WTC11 (cell line): ENCODE results near the gene GPR162. TPM values are rescaled to one million over a fixed set of nuclear protein-coding genes. Genes with fewer than 3 reads are reported as not detected.
"Not testable (repeated sequence)": the region's sequence is repeated elsewhere in the genome, so short reads cannot be mapped to it uniquely, and the experiment has no call there.

Experiments used
- ATAC-seq: fragments of 200-7000 bp; cut with Tn5 transposase; 2 replicates; pipeline ENCODE4 v1.10.0; 2021; ENCODE audit warnings: mild to moderate bottlenecking, moderate library complexity
- CTCF ChIA-PET: fragments of 300-600 bp; sonication (Branson Sonifier 250); formaldehyde crosslinking; loops from one replicate; lab custom pipeline; 2021; ENCODE audit warnings: antibody characterized with exemption; lab: Charles Lee
- POLR2A ChIA-PET: fragments of 350-600 bp; sonication (Branson Sonifier 250); formaldehyde crosslinking; loops from one replicate; lab custom pipeline; 2021; ENCODE audit warnings: antibody characterized with exemption; lab: Charles Lee
- DNase-seq: peaks from one replicate; pipeline ENCODE4 v3.0.0; 2021; ENCODE audit warnings: low spot score
- H3K27ac Mint-ChIP-seq: 2 replicates; pipeline ENCODE4 v1.8.0; 2021; ENCODE audit warnings: mixed read lengths
- H3K27me3 Mint-ChIP-seq: 2 replicates; pipeline ENCODE4 v1.8.0; 2021; ENCODE audit warnings: low read depth, mild to moderate bottlenecking, moderate library complexity, mixed read lengths
- H3K36me3 Mint-ChIP-seq: 2 replicates; pipeline ENCODE4 v1.8.0; 2021; ENCODE audit warnings: mixed read lengths
- H3K4me1 Mint-ChIP-seq: 2 replicates; pipeline ENCODE4 v1.8.0; 2022; ENCODE audit warnings: mixed read lengths
- H3K4me3 Mint-ChIP-seq: 2 replicates; pipeline ENCODE4 v1.8.0; 2021; ENCODE audit warnings: mild to moderate bottlenecking, moderate library complexity, mixed read lengths
- H3K9me3 Mint-ChIP-seq: 2 replicates; pipeline ENCODE4 v1.8.0; 2021; ENCODE audit warnings: mixed read lengths
- EMX1 ChIP-seq: fragments of 250-450 bp; sonication (Bioruptor Pico); IDR thresholded peaks from 2 replicates; pipeline ENCODE4 v1.8.0; 2021; ENCODE audit warnings: mild to moderate bottlenecking
- NFYB ChIP-seq: sonication (generic); formaldehyde crosslinking; conservative IDR thresholded peaks from 2 replicates; pipeline ENCODE4 v1.8.0; 2022; ENCODE audit warnings: low read depth, missing genetic modification reagents
- SP1 ChIP-seq: sonication (generic); formaldehyde crosslinking; conservative IDR thresholded peaks from 2 replicates; pipeline ENCODE4 v1.8.1; 2022; ENCODE audit warnings: missing genetic modification reagents
- ZNF416 ChIP-seq: fragments of 250-450 bp; sonication (Bioruptor Pico); IDR thresholded peaks from 2 replicates; pipeline ENCODE4 v1.9.0; 2021; ENCODE audit warnings: mild to moderate bottlenecking, inconsistent platforms
- total RNA-seq: library from RNA; stranded (reverse); gene quantifications from 3 replicates; pipeline ENCODE4 v1.2.3, GENCODE V29; 2021
- TF ChIP-seq, protein P1 (sequence below): sonication (generic); formaldehyde crosslinking; IDR thresholded peaks from 2 replicates; pipeline ENCODE4 v1.8.0; 2022; ENCODE audit warnings: mild to moderate bottlenecking, missing genetic modification reagents
- TF ChIP-seq, protein P2 (sequence below): fragments of 250-450 bp; sonication (Bioruptor Pico); IDR thresholded peaks from 2 replicates; pipeline ENCODE4 v1.9.0; 2021; ENCODE audit warnings: mild to moderate bottlenecking, borderline replicate concordance
- TF ChIP-seq, protein P3 (sequence below): sonication (generic); formaldehyde crosslinking; IDR thresholded peaks from 2 replicates; pipeline ENCODE4 v1.8.1; 2023; ENCODE audit warnings: mild to moderate bottlenecking, missing genetic modification reagents
- TF ChIP-seq, protein P4 (sequence below): sonication (generic); formaldehyde crosslinking; IDR thresholded peaks from 2 replicates; pipeline ENCODE4 v1.8.1; 2022; ENCODE audit warnings: missing genetic modification reagents, borderline replicate concordance
- TF ChIP-seq, protein P5 (sequence below): sonication (generic); formaldehyde crosslinking; IDR thresholded peaks from 2 replicates; pipeline ENCODE4 v1.8.1; 2023; ENCODE audit warnings: mild to moderate bottlenecking, missing genetic modification reagents, moderate library complexity

The GPR162 gene
- total RNA-seq, 1 experiment from 2014 or later, result 7.3 TPM

DNA sequence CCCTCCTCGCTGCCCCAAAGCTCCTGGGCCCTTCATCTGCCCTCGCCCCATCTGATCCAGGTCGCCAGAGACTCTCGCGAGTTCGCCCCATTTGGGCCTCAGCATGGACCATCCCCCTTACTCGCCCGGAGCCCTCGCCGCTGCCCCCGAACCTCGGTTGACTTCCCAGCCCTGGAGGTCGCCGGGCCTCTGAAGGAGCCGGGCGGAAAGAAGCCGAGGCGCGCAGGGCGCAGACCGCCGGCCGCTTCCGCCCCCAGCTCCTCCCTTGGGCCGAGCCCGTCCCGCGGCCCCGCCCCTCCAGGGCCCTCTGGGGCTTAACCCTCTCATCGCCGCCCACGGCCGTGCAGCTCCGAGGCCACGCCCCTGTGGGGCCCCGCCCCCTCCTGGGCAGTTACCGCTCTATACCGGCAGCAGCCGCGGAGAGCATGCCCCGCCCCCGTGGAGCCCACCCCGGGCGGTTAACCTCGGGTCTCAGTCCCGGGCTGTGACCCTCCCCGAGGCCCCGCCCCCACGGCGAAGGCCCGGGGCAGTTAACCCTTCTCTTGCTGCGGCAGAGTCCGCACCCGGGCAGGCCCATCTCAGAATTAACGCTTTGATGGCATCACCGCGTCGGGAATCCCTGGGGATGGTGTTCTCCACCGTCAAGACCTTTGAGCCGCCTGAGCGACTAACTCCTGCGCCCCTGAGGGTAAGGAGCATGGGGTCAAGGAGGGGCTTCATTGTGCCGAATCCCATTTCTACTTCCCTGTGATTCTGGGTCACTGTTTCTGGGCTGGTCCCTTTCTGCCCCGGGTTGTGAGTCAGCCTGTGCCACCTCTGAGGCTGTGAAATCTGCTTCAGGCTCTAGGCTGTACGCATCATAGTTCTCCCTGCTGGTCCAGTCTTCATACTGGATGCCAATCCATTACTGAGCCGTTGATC, 51.7 kb downstream of the GPR162 start, which contains the start of gene SPSB2 (continued):
- TF ChIP-seq, protein P1, sequence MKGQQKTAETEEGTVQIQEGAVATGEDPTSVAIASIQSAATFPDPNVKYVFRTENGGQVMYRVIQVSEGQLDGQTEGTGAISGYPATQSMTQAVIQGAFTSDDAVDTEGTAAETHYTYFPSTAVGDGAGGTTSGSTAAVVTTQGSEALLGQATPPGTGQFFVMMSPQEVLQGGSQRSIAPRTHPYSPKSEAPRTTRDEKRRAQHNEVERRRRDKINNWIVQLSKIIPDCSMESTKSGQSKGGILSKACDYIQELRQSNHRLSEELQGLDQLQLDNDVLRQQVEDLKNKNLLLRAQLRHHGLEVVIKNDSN, result no peak; the same call in 1 of the 2 replicates
- TF ChIP-seq, protein P2, sequence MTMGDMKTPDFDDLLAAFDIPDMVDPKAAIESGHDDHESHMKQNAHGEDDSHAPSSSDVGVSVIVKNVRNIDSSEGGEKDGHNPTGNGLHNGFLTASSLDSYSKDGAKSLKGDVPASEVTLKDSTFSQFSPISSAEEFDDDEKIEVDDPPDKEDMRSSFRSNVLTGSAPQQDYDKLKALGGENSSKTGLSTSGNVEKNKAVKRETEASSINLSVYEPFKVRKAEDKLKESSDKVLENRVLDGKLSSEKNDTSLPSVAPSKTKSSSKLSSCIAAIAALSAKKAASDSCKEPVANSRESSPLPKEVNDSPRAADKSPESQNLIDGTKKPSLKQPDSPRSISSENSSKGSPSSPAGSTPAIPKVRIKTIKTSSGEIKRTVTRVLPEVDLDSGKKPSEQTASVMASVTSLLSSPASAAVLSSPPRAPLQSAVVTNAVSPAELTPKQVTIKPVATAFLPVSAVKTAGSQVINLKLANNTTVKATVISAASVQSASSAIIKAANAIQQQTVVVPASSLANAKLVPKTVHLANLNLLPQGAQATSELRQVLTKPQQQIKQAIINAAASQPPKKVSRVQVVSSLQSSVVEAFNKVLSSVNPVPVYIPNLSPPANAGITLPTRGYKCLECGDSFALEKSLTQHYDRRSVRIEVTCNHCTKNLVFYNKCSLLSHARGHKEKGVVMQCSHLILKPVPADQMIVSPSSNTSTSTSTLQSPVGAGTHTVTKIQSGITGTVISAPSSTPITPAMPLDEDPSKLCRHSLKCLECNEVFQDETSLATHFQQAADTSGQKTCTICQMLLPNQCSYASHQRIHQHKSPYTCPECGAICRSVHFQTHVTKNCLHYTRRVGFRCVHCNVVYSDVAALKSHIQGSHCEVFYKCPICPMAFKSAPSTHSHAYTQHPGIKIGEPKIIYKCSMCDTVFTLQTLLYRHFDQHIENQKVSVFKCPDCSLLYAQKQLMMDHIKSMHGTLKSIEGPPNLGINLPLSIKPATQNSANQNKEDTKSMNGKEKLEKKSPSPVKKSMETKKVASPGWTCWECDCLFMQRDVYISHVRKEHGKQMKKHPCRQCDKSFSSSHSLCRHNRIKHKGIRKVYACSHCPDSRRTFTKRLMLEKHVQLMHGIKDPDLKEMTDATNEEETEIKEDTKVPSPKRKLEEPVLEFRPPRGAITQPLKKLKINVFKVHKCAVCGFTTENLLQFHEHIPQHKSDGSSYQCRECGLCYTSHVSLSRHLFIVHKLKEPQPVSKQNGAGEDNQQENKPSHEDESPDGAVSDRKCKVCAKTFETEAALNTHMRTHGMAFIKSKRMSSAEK (CRISPR knock-in tag), result no peak
- TF ChIP-seq ZNF416 (CRISPR knock-in tag), result no peak
- TF ChIP-seq, protein P3, sequence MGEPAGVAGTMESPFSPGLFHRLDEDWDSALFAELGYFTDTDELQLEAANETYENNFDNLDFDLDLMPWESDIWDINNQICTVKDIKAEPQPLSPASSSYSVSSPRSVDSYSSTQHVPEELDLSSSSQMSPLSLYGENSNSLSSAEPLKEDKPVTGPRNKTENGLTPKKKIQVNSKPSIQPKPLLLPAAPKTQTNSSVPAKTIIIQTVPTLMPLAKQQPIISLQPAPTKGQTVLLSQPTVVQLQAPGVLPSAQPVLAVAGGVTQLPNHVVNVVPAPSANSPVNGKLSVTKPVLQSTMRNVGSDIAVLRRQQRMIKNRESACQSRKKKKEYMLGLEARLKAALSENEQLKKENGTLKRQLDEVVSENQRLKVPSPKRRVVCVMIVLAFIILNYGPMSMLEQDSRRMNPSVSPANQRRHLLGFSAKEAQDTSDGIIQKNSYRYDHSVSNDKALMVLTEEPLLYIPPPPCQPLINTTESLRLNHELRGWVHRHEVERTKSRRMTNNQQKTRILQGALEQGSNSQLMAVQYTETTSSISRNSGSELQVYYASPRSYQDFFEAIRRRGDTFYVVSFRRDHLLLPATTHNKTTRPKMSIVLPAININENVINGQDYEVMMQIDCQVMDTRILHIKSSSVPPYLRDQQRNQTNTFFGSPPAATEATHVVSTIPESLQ (CRISPR knock-in tag), result no peak
- TF ChIP-seq NFYB (CRISPR knock-in tag), result no peak
- TF ChIP-seq SP1 (CRISPR knock-in tag), result peak; percentile 99
- TF ChIP-seq, protein P4, sequence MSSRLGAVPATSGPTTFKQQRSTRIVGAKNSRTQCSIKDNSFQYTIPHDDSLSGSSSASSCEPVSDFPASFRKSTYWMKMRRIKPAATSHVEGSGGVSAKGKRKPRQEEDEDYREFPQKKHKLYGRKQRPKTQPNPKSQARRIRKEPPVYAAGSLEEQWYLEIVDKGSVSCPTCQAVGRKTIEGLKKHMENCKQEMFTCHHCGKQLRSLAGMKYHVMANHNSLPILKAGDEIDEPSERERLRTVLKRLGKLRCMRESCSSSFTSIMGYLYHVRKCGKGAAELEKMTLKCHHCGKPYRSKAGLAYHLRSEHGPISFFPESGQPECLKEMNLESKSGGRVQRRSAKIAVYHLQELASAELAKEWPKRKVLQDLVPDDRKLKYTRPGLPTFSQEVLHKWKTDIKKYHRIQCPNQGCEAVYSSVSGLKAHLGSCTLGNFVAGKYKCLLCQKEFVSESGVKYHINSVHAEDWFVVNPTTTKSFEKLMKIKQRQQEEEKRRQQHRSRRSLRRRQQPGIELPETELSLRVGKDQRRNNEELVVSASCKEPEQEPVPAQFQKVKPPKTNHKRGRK (CRISPR knock-in tag), result no peak
- TF ChIP-seq, protein P5, sequence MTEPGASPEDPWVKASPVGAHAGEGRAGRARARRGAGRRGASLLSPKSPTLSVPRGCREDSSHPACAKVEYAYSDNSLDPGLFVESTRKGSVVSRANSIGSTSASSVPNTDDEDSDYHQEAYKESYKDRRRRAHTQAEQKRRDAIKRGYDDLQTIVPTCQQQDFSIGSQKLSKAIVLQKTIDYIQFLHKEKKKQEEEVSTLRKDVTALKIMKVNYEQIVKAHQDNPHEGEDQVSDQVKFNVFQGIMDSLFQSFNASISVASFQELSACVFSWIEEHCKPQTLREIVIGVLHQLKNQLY (CRISPR knock-in tag), result no peak
- TF ChIP-seq EMX1 (CRISPR knock-in tag), result no peak

DNA sequence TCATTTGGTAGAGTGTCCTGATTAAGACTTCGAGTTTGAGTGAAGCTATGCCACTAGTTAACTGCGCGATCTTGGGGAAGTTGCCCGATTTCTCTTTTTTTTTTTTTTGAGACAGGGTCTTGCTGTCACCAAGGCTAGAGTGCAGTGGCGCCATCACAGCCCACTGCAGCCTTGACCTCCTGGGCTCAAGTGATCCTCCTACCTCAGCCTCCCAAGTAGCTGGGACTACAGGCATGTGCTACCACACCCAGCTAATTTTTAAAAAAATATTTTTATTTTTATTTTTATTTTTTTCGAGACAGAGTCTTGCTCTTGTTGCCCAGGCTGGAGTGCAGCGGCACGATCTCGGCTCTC, 52.4 kb downstream of the GPR162 start:
- DNase-seq, H3K27me3 Mint-ChIP-seq, ATAC-seq, H3K9me3 Mint-ChIP-seq: not testable (repeated sequence)
- Mint-ChIP-seq H3K36me3 (peaks cover 35% of the 10 kb centered on the region), H3K4me1 (peaks cover 37% of the 10 kb centered on the region), H3K4me3 (peak overlapping the region; percentile 89), H3K27ac (peak overlapping the region; percentile 86)
- ChIA-PET POLR2A (interaction anchor here (0.9 to 2.6 kb wide), 4 partner anchors 10 to 90 kb away, joined by 3 to 31 read pairs (median 10); partner anchors contain the start of genes CDCA3 and USP5), CTCF (interaction anchor here (0.6 to 8.5 kb wide), 8 partner anchors 21 to 577 kb away, joined by 3 to 181 read pairs (median 46); partner anchors contain the start of genes C12orf57, CDCA3, COPS7A and ENO2)

Other genes with a start within 250 kb of the GPR162 start
- gene CHD4, start 214.4 kb upstream of the GPR162 start, total RNA-seq, result 333 to 354 TPM (median 334 TPM) in 3 replicates
- gene LPAR5, start 185.9 kb upstream of the GPR162 start, total RNA-seq, result 0.20 to 0.57 TPM (median 0.48 TPM) in 3 replicates
- gene ACRBP, start 174.4 kb upstream of the GPR162 start, total RNA-seq, result 2.1 to 4.2 TPM (median 3.2 TPM) in 3 replicates
- 23.0 to 27.4 TPM (median 26.7 TPM) in 3 replicates for gene ING4, start 158.7 kb upstream of the GPR162 start, total RNA-seq
- gene ZNF384, start 132.4 kb upstream of the GPR162 start, total RNA-seq, result 63.8 to 64.7 TPM (median 64.4 TPM) in 3 replicates
- 7.7 to 9.9 TPM (median 8.2 TPM) in 3 replicates for gene PIANP, start 121.0 kb upstream of the GPR162 start, total RNA-seq
- gene COPS7A, start 97.8 kb upstream of the GPR162 start, total RNA-seq, result 41.2 to 43.8 TPM (median 41.4 TPM) in 3 replicates
- 226 to 236 TPM (median 229 TPM) in 3 replicates for gene MLF2, start 68.7 kb upstream of the GPR162 start, total RNA-seq
- 370 to 539 TPM (median 525 TPM) in 3 replicates for gene PTMS, start 55.5 kb upstream of the GPR162 start, total RNA-seq
- 2.4 to 2.6 TPM (median 2.6 TPM) in 3 replicates for gene LAG3, start 49.3 kb upstream of the GPR162 start, total RNA-seq
- 2.5 to 3.3 TPM (median 2.7 TPM) in 3 replicates for gene CD4, start 32.3 kb upstream of the GPR162 start, total RNA-seq
- 49.9 to 55.7 TPM (median 50.7 TPM) in 3 replicates for gene P3H3, start 6.6 kb downstream of the GPR162 start, total RNA-seq
- 14.0 to 16.5 TPM (median 14.3 TPM) in 3 replicates for gene GNB3, start 19.1 kb downstream of the GPR162 start, total RNA-seq
- 47.1 to 61.8 TPM (median 49.1 TPM) in 3 replicates for gene CDCA3, start 29.5 kb downstream of the GPR162 start, total RNA-seq
- 141 to 158 TPM (median 149 TPM) in 3 replicates for gene USP5, start 30.3 kb downstream of the GPR162 start, total RNA-seq
- gene TPI1, start 45.7 kb downstream of the GPR162 start, total RNA-seq, result 1,045 to 1,242 TPM (median 1,195 TPM) in 3 replicates
- 21.2 to 25.5 TPM (median 22.7 TPM) in 3 replicates for gene SPSB2, start 51.5 kb downstream of the GPR162 start, total RNA-seq
- gene LRRC23, start 83.0 kb downstream of the GPR162 start, total RNA-seq, result 3.1 to 5.3 TPM (median 4.9 TPM) in 3 replicates
- gene ENO2, start 92.8 kb downstream of the GPR162 start, total RNA-seq, result 118 to 170 TPM (median 165 TPM) in 3 replicates
- 80.0 to 87.1 TPM (median 80.5 TPM) in 3 replicates for gene ATN1, start 106.1 kb downstream of the GPR162 start, total RNA-seq
- not detected in 3 replicates for gene RNU7-1, start 122.0 kb downstream of the GPR162 start, total RNA-seq
- 158 to 181 TPM (median 172 TPM) in 3 replicates for gene C12orf57, start 122.2 kb downstream of the GPR162 start, total RNA-seq
- 27.1 to 34.7 TPM (median 34.5 TPM) in 3 replicates for gene PTPN6, start 129.5 kb downstream of the GPR162 start, total RNA-seq
- gene PHB2, start 148.8 kb downstream of the GPR162 start, total RNA-seq, result 350 to 397 TPM (median 352 TPM) in 3 replicates
- 59.3 to 78.6 TPM (median 59.8 TPM) in 3 replicates for gene EMG1, start 149.1 kb downstream of the GPR162 start, total RNA-seq
- gene LPCAT3, start 196.7 kb downstream of the GPR162 start, total RNA-seq, result 35.3 to 40.0 TPM (median 36.2 TPM) in 3 replicates
- 6.2 to 8.8 TPM (median 7.6 TPM) in 3 replicates for gene C1S, start 238.9 kb downstream of the GPR162 start, total RNA-seq